GM21390 (cell line): ENCODE measurements around the gene ACSS2.

Experiments
- ATAC-seq: cut with Tn5 transposase; IDR thresholded peaks from one replicate; pipeline ENCODE4 v1.9.1; 2021; ENCODE audit not compliant: unreplicated experiment

Gene ACSS2

GRCh38 chr20:34876406-34877282 lies at the start of gene ACSS2:
Gene ACSS2, plus strand, starts transcription at chr20:34876612. Its CDS starts 34 bp downstream, at chr20:34876646.
- peak; percentile 63 for ATAC-seq

- no peak for ATAC-seq
These were observed 47.2 kb upstream of the ACSS2 start for GRCh38 chr20:34829191-34829590.

GRCh38 chr20:34831936-34832335 lies 44.5 kb upstream of the ACSS2 start:
- no peak for ATAC-seq

GRCh38 chr20:34834459-34834893 lies 41.9 kb upstream of the ACSS2 start:
- ATAC-seq = no peak

GRCh38 chr20:34842143-34842542 lies 34.3 kb upstream of the ACSS2 start:
- ATAC-seq = no peak

- ATAC-seq = no peak
These were observed 33.0 kb upstream of the ACSS2 start for GRCh38 chr20:34843421-34843820.

- ATAC-seq = no peak
These were observed 27.8 kb upstream of the ACSS2 start for GRCh38 chr20:34848597-34848996.

GRCh38 chr20:34849778-34850177 lies 26.6 kb upstream of the ACSS2 start:
- ATAC-seq = no peak

- ATAC-seq = no peak
These were observed 25.4 kb upstream of the ACSS2 start for GRCh38 chr20:34850969-34851368.

- no peak for ATAC-seq
These were observed 24.1 kb upstream of the ACSS2 start for GRCh38 chr20:34852298-34852697.

GRCh38 chr20:34859367-34859766 lies 17.0 kb upstream of the ACSS2 start:
- ATAC-seq = no peak

GRCh38 chr20:34859826-34860545 lies 16.4 kb upstream of the ACSS2 start:
- ATAC-seq = no peak

GRCh38 chr20:34861386-34862084 lies 14.9 kb upstream of the ACSS2 start:
- no peak for ATAC-seq

GRCh38 chr20:34862724-34863123 lies 13.7 kb upstream of the ACSS2 start:
- ATAC-seq = no peak

GRCh38 chr20:34863421-34863965 lies 12.9 kb upstream of the ACSS2 start:
- ATAC-seq = no peak

GRCh38 chr20:34864216-34864615 lies 12.2 kb upstream of the ACSS2 start:
- no peak for ATAC-seq

GRCh38 chr20:34871320-34871926 lies 5.0 kb upstream of the ACSS2 start:
- ATAC-seq = no peak

- no peak for ATAC-seq
These were observed 4.3 kb upstream of the ACSS2 start for GRCh38 chr20:34871966-34872621.

GRCh38 chr20:34872622-34873224 lies 3.7 kb upstream of the ACSS2 start, which contains the start of gene GGT7:
Gene GGT7, minus strand, starts transcription at chr20:34872856. Its CDS starts 41 bp downstream, at chr20:34872815.
- no peak for ATAC-seq
